Measurements from ENCODE around the gene HNRNPC.
"Not testable (repeated sequence)": the region's sequence is repeated elsewhere in the genome, so short reads cannot be mapped to it uniquely, and the experiment has no call there.

The HNRNPC gene

GRCh38 chr14:21215130-21215878 lies 53.9 kb downstream of the HNRNPC start:
- Histone ChIP-seq H3K36me3 (peaks cover 94 to 100% (median 96%) of the 10 kb centered on the region in 11 experiments), H3K27me3 (no peaks in the 10 kb centered on the region), H3K4me1 (peaks cover 3 to 39% (median 21%) of the 10 kb centered on the region in 10 experiments; a peak in 18 of 20 replicates), H4K20me1 (peaks cover 94 to 96% (median 96%) of the 10 kb centered on the region in 11 experiments), H3K9me3 (replicated peaks in 1 of 11) (no peaks in the 10 kb centered on the region), H3K4me2 (peak overlapping the region in 3 of 11 experiments; percentile 24 to 48 (median 34); a peak in 2 of 22 replicates), H3K9ac (no peak overlapping the region), H3K27ac (no peak overlapping the region; a peak in 1 of 22 replicates), H3K4me3 (no peak overlapping the region)
- TF ChIP-seq Cebpa-rat (IDR thresholded peaks at IDR 0.05), result no peak

GRCh38 chr14:21213652-21214051 lies 55.6 kb downstream of the HNRNPC start:
- Histone ChIP-seq H3K4me2 (no peak overlapping the region), H3K9me3 (replicated peaks in 1 of 11) (no peaks in the 10 kb centered on the region), H3K36me3 (peaks cover 94 to 100% (median 96%) of the 10 kb centered on the region in 11 experiments), H3K9ac (no peak overlapping the region), H3K27ac (no peak overlapping the region), H3K4me3 (no peak overlapping the region), H3K4me1 (peaks cover 3 to 25% (median 20%) of the 10 kb centered on the region in 10 experiments; a peak in 18 of 20 replicates), H3K27me3 (no peaks in the 10 kb centered on the region), H4K20me1 (peaks cover 94 to 96% (median 96%) of the 10 kb centered on the region in 11 experiments)
- no peak for TF ChIP-seq Cebpa-rat (IDR thresholded peaks at IDR 0.05)

- Histone ChIP-seq H3K36me3 (peaks cover 94 to 100% (median 96%) of the 10 kb centered on the region in 11 experiments), H3K4me1 (peaks cover 3 to 22% (median 14%) of the 10 kb centered on the region in 10 experiments; a peak in 17 of 20 replicates), H4K20me1 (peaks cover 92 to 96% (median 96%) of the 10 kb centered on the region in 11 experiments)
- not testable (repeated sequence) for H3K9me3 ChIP-seq (replicated peaks in 1 of 11); H3K9ac ChIP-seq; H3K27me3 ChIP-seq; H3K4me3 ChIP-seq; H3K4me2 ChIP-seq; H3K27ac ChIP-seq
Measured at GRCh38 chr14:21212824-21213223, 56.4 kb downstream of the HNRNPC start.

GRCh38 chr14:21211509-21211908 lies 57.7 kb downstream of the HNRNPC start:
- Histone ChIP-seq H4K20me1 (peaks cover 92 to 96% (median 96%) of the 10 kb centered on the region in 11 experiments), H3K4me3 (no peak overlapping the region), H3K4me2 (no peak overlapping the region), H3K27ac (no peak overlapping the region), H3K9ac (no peak overlapping the region), H3K27me3 (no peaks in the 10 kb centered on the region), H3K9me3 (replicated peaks in 1 of 11) (no peaks in the 10 kb centered on the region), H3K36me3 (peaks cover 95 to 100% (median 96%) of the 10 kb centered on the region in 11 experiments), H3K4me1 (peaks cover 3 to 15% (median 10%) of the 10 kb centered on the region in 10 experiments; a peak in 17 of 20 replicates)
- no peak for TF ChIP-seq Cebpa-rat (IDR thresholded peaks at IDR 0.05)

- Histone ChIP-seq H3K9ac (no peak overlapping the region), H3K4me3 (no peak overlapping the region), H3K4me1 (peaks cover 0 to 2% (median 0%) of the 10 kb centered on the region in 10 experiments; a peak in 2 of 20 replicates), H3K9me3 (replicated peaks in 1 of 11) (no peaks in the 10 kb centered on the region), H4K20me1 (peaks cover 85 to 96% (median 96%) of the 10 kb centered on the region in 11 experiments), H3K4me2 (no peak overlapping the region), H3K36me3 (peaks cover 94 to 100% (median 96%) of the 10 kb centered on the region in 11 experiments), H3K27me3 (no peaks in the 10 kb centered on the region), H3K27ac (no peak overlapping the region)
- TF ChIP-seq Cebpa-rat (IDR thresholded peaks at IDR 0.05), result no peak
Measured at GRCh38 chr14:21210023-21210422, 59.2 kb downstream of the HNRNPC start.

GRCh38 chr14:21209185-21209584 lies 60.1 kb downstream of the HNRNPC start:
- Histone ChIP-seq H3K4me3 (no peak overlapping the region), H4K20me1 (peaks cover 85 to 96% (median 95%) of the 10 kb centered on the region in 11 experiments), H3K4me2 (no peak overlapping the region), H3K9me3 (replicated peaks in 1 of 11) (no peaks in the 10 kb centered on the region), H3K9ac (no peak overlapping the region), H3K27ac (no peak overlapping the region), H3K27me3 (no peaks in the 10 kb centered on the region), H3K4me1 (peaks cover 0 to 7% (median 0%) of the 10 kb centered on the region in 10 experiments; a peak in 3 of 20 replicates), H3K36me3 (peaks cover 94 to 100% (median 96%) of the 10 kb centered on the region in 11 experiments)
- no peak for TF ChIP-seq Cebpa-rat (IDR thresholded peaks at IDR 0.05)

GRCh38 chr14:21208554-21208953 lies 60.7 kb downstream of the HNRNPC start:
- Histone ChIP-seq H3K9ac (no peak overlapping the region), H3K4me1 (peaks cover 0 to 13% (median 0%) of the 10 kb centered on the region in 10 experiments; a peak in 4 of 20 replicates), H3K27me3 (no peaks in the 10 kb centered on the region), H4K20me1 (peaks cover 85 to 96% (median 95%) of the 10 kb centered on the region in 11 experiments), H3K4me3 (no peak overlapping the region), H3K36me3 (peaks cover 93 to 100% (median 96%) of the 10 kb centered on the region in 11 experiments), H3K9me3 (replicated peaks in 1 of 11) (no peaks in the 10 kb centered on the region), H3K27ac (no peak overlapping the region), H3K4me2 (no peak overlapping the region)
- TF ChIP-seq Cebpa-rat (IDR thresholded peaks at IDR 0.05), result no peak

GRCh38 chr14:21206753-21207684 lies 62.2 kb downstream of the HNRNPC start:
- no peaks in the 10 kb centered on the region for H3K27me3 ChIP-seq
- H3K36me3 ChIP-seq, result peaks cover 77 to 100% (median 94%) of the 10 kb centered on the region in 11 experiments
- H3K4me1 ChIP-seq, result peaks cover 0 to 27% (median 0%) of the 10 kb centered on the region in 10 experiments; a peak in 6 of 20 replicates
- H4K20me1 ChIP-seq, result peaks cover 73 to 96% (median 94%) of the 10 kb centered on the region in 11 experiments
- no peak for TF ChIP-seq Cebpa-rat (IDR thresholded peaks at IDR 0.05)
- no peak overlapping the region for H3K9ac ChIP-seq
- H3K4me3 ChIP-seq, result no peak overlapping the region
- no peak overlapping the region for H3K4me2 ChIP-seq
- no peaks in the 10 kb centered on the region for H3K9me3 ChIP-seq (replicated peaks in 1 of 11)
- H3K27ac ChIP-seq, result no peak overlapping the region

All from BLaER1 treated with 17β-estradiol and CSF1 and Interleukin-3, amounts not matched to agents 10 nM and 100 nM (cell line).